A673 (cell line): ENCODE measurements around the gene SACM1L.

Experiments
- CTCF ChIP-seq: fragments of 300-800, 200-600 bp; sonication (generic); conservative IDR thresholded peaks from 2 replicates; pipeline ENCODE4 v1.5.1; 2017; ENCODE audit warnings: low read depth, mild to moderate bottlenecking, antibody characterized with exemption, low read length, moderate library complexity, mixed read lengths
- EZH2 ChIP-seq: fragments of 200-600 bp; sonication (generic); IDR thresholded peaks from 2 replicates; pipeline ENCODE4 v1.6.1; 2017; ENCODE audit warnings: borderline replicate concordance, low read depth, mild to moderate bottlenecking, mixed read lengths, antibody characterized with exemption, low read length; ENCODE audit not compliant: poor library complexity, severe bottlenecking

GRCh38 chr3:45781841-45782240 is 92.6 kb downstream of the SACM1L start:
- TF ChIP-seq CTCF (no peak), EZH2 (no peak)
